NOMO-1 treated with DMSO at 0.1 percent for 48 hours (cell line): ENCODE measurements around the gene POC5.
A peak's percentile ranks its signal among the peaks of the same experiment; 100 is the strongest.

Experiments used
- DNase-seq: peaks from one replicate; lab custom pipeline; 2025; ENCODE audit not compliant: unreplicated experiment; lab: John Stamatoyannopoulos, UW

The POC5 gene

DNA sequence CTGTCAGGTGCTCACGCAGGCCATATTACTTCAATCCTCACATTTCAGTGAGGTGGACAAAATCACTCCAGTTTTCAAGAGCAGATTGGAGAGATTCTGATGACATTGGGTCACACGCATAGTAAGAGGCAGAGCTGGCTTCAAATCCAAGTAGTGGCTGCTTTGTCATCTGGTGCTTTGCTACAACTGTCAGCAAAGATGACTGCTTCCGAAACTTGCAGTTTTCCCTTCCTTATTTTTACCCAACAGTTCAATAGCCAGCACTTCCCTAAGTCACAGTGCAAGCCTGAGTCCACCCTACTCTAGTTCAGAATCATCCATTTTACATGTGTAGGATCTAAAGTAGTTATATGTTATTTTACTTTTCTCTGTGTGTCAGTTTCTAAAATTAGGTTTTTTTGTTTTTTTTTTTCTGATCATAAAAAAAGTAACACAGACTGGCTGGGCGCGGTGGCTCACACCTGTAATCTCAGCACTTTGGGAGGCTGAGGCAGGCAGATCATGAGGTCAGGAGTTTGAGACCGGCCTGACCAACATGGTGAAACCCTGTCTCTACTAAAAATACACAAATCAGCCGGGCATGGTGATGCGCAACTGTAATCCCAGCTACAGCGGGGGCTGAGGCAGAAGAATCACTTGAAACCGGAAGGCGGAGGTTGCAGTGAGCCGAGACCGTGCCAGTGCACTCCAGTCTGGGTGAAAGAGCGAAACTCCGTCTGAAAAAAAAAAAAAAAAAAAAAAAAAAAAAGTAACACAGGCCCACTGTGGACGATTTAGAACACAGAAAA, 56.4 kb downstream of the POC5 start:
- peak; percentile 85 for DNase-seq

DNA sequence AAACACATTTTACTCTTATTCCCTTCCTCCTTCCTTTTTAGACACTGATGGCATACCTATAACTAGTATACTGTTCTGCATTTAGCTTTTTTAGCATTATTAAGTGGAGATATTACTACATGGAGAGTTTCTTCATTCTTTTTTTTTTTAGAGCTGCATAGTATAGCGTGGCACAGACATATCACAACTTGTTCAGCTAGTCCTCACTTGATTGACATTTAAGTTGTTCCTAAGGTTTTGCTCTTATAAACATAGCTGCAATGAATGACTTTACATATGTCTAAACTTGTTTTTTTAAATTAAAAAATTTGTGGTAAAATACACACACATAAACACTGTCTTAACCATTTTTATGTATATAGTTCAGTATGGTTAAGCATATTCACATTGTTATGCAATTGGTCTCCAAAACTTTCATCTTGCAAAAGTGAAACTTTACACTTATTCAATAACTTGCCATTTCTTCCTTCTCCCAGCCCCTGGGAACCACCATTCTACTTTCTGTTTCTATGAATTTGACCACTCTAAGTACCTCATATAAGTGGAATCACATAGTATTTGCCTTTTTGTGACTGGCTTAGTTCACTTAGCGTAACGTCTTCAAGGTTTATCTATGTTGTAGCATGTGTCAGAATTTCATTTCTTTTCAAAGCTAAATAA, 57.3 kb downstream of the POC5 start:
- peak; percentile 14 for DNase-seq

DNA sequence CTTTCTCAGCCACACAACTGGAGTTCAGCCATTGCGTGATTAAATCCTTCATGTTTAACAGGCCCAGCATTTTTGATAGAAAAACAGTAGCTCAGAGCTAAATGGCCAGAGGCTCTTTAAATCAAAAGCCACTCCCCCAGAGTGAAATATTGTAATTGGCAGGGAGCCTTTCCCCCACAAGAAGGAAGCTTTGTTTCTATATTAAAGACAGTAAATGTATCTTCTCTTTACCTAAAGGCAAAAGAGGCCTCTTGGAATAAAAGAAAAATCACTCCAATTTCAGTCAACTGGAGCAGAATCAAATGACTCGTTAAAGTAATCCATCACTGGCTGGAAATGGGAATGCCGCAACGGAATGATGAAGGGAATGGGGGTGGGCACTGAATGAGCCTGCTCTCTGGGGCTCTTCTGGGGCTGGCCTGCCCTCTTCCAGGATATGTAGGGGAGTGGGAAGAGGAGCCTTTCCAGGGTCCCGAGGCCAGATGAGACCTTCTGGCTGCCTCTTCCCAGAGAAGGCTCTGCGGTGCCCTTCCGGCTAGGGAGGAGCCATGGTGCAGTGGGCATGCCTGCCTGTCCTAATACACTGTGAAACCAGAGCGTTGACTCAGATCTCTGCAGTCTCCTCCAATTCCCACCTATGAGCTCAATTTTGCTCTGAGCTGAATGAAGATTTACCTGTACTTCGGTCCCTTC, 60.8 kb downstream of the POC5 start:
- peak; percentile 17 for DNase-seq

DNA sequence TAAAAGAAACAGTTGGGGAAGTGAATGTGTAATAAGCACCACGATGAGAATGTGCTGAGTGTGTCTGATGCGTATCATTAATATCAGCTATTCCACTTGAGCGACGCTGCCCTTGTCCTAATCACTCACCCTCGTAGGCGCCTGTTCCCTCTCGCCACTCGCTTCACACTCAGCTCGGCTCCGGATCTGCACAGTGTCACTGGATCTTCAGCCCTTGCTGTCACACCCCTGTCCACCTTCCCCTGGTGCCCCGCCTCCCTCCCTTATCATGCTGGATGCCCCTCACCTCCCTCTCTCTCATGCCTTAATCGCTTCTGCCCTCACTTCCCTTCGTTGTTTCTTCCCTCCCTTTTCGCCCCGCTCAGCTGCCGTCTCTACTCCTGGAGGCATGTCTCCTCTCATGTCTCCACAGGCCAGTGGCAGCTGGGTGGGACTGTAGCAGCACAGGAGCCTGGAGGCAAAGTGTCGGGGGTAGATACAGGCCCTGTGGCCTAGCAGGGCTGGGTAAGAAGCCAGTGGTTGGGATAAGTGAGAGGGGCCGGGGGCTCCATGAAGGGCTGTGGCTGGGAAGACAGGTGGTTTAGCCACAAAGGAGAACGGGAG, 62.4 kb downstream of the POC5 start:
- no peak for DNase-seq

DNA sequence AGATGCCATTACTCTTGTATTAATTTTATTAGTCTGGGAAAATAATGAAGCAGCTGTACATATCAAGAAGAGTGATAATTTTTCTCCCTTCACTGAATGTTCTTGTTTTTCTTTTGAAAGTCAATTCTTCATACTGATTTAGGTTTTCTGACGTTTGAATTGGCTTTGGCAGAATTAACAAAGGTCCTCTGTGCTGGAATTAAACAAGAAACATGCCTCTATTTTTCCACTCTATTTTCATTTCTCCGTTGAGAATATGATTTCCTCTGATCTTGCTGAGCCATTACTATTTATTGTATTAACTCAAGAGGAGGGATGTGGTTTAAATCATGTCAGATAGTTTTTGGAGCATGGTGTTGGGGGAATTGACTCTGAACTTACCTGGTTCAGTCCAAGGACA, 63.7 kb downstream of the POC5 start:
- DNase-seq, result no peak

DNA sequence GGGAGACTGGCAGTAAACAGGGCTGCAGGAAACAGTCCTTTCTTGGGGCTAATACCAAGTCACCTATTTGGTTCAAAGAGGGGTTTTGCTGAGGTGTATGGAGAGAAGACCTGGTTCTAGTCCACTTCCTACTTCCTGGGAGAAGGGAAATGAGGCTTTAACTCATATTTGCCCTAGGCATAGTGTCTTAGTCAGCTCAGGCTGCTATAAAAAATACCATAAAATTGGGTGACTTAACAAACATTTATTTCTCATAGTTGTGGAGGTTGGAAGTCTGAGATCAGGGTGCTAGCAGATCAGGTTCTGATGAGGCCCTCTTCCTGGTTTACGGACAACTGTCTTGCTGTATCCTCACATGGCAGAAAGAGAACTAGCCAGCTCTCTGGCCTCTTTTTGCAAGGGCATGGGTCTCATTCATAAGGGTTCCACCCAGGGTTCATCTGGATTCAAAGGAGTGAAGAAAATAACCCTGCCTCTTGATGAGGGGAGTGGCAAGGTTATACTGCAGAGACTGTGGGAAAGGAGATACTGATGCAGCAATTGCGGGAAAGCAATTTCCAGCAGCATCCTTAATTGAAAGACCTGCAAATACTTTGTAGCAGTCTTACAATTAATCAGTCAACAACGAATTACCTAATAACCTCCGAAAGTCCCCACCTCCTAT, 65.5 kb downstream of the POC5 start:
- DNase-seq, result no peak

DNA sequence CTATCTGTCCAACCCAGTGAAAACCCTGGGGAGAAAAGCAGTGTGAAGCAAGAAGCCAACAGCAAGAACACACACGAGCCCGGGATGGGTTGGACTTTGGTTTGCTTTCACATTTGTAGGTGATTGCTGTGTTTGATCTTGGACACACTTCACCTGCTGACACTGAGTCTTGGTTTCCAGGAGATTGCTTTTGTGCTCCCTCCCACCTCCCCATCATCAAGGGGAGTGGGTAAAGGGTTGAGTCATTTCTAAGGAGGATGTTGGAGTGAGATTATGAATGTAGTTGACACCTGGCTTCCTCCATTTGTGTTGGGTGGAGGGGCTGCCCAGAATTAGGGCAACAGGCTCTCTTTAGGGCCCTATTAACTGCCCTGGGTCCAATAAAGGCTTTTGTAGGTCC, 68.5 kb downstream of the POC5 start:
- DNase-seq, result no peak

DNA sequence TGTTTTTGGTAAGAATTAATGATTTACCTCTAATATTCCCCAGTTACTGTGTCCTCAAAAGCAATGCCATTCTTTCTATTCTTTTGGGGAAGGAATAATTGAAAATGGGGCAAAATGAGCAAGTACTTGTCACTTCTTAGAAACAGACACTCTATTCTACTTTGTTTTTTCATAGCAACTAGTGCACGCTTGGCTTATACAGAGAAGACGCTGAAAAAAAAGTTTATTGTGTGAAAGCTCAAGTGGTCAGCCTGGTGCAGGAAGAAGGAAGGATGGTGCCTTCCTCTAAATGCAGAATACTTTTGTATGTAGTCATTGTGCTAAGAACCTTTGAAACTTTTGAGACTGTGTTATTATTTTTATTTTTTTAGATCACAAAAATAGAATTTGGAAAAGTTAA, 76.4 kb downstream of the POC5 start:
- no peak for DNase-seq

DNA sequence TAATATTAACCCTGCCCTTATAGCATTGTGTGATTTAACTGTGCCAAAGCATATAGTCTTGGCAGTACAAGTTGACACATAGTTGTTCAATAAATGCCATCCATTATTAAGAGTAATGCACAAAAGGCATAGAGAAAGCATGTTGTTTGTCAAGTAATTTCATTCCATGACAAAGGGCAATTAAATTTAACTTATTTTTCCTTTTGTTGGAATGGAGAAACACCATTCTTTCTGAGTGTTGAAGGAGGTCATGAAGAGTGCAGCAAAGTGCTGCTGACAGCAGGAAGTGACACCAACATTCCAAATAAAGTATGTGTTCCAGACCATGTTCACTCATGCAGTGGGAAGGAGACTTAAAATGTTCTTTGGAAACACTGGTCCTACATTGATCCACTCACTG, 76.8 kb downstream of the POC5 start:
- DNase-seq, result no peak

DNA sequence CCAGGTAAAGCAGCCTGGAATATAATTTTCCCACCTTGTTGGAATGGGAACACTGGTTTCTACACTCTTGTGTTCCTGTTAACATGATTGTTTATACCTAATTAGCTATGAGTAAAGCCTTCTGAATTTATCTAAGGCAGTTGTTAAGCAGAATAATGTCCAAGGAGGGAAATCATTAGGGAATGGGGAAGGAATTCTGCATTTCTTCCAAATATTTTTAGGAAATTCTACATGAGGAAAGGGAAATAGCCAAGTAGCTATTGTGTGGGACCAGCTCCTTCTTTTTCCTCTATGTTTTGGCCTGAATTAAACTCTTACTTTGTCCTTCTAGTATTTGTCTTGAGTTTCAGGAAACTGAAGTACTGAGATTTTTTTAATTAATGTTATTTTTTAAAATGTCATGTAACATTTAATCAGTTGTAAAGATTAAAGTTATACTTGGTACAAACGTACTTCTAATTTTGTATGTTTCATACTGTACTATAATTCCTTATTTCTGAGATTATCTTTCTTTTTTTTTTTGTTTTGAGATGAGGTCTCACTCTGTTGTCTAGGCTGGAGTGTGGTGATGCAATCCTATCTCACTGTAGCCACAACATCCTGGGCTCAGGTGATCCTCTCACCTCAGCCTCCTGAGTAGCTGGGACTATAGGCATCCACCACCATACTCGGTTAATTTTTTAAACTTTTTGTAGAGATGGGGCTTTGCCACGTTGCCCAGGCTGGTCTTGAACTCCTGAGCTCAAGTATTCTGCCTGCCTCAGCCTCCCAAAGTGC, 77.5 kb downstream of the POC5 start:
- DNase-seq, result no peak

DNA sequence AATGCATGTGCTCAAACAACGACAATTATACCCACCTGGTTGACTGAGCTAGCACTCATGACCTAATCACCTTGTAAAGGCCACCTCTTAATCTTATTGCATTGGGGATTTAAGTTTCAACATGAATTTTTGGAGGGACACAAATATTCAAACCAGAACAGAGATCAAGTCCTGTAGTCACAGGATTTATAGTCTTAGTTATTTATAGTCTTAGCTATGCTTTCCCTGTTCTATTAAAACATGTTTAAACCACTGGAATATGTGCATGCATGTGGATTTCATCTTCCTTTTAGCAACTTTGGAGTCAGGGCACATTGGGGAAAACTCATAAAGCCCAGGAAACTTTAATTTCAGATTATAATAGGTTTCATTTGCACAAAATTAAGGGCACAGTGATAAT, 79.3 kb downstream of the POC5 start:
- DNase-seq, result no peak

DNA sequence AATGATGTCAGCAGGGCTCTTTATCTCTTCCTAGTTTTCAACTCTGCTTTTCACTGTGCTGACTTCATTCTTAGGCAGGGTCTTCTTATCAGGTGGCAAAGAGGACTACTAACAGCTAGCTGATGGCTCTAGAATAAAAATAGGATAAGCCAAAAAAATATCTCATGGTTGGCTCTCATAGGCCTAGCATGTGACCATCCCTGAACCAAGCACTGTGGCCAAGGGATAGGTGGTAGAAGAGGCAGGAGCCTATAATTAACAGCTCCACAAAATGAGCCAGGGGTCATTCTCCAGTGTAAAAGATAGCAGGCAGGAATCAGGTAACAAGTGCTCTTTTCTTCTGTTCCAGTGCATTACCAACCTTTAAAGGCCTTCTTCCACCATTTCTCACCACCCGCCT, 84.9 kb downstream of the POC5 start:
- no peak for DNase-seq

DNA sequence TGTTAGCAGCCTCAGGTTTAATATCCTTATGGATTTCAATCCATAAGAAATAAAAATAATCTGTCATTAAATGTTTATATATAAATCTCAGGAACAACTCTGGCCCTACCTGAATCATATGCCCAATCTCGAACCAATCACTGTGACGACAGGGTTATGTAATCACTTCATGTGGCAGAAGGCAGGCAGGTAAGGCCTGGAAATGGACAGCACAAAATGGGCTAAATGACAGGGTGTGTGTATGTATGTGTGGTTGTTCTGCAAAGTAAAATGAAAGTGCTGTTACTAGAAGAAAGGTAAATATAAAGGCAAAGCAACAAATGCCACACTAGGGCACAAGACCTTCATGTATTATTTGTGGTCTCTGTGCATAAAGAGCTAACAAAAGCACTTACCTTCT, 86.4 kb downstream of the POC5 start:
- DNase-seq, result no peak

DNA sequence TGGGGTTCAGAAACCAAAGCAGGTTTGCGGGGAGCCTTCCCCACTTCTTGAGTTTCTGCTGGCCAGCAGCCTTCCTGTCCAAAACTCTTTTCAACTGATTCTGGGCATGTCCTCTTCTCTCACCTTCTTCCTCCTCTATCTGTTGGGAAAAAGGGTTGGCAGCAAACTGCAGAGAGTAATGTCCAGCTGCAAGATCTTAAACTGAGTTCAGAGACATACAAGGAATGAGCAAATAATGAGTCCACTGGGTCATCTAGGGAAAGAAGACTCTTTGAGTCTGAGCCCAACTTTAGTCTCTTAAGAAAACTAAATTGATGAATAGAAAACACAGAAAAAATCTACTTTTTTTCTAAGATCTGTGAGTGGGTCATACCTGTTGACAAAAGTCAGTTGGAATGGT, 89.4 kb downstream of the POC5 start:
- DNase-seq, result no peak

DNA sequence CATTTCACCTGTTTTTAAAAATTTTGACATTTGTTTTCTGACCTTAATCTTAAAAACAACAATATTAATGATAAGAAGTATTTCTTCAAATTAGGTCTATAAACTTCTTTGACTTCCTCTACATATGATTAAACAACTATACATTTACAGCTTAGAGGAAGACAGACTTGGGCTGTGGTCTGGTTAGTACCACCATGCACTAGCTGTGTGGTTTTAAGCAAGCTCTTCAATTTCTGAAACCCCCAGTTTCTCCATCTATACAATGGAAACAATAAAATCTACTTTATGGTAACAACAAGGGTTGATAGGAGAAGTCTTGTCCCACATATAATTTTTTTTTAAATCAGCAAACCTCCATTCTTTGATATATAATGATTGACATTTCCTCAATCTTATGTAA, 90.3 kb downstream of the POC5 start:
- DNase-seq, result no peak
